Measurements from ENCODE around the gene ZNF662.
A peak's percentile ranks its signal among the peaks of the same experiment; 100 is the strongest.
"Not testable (repeated sequence)": the region's sequence is repeated elsewhere in the genome, so short reads cannot be mapped to it uniquely, and the experiment has no call there.

ZNF662 gene

DNA sequence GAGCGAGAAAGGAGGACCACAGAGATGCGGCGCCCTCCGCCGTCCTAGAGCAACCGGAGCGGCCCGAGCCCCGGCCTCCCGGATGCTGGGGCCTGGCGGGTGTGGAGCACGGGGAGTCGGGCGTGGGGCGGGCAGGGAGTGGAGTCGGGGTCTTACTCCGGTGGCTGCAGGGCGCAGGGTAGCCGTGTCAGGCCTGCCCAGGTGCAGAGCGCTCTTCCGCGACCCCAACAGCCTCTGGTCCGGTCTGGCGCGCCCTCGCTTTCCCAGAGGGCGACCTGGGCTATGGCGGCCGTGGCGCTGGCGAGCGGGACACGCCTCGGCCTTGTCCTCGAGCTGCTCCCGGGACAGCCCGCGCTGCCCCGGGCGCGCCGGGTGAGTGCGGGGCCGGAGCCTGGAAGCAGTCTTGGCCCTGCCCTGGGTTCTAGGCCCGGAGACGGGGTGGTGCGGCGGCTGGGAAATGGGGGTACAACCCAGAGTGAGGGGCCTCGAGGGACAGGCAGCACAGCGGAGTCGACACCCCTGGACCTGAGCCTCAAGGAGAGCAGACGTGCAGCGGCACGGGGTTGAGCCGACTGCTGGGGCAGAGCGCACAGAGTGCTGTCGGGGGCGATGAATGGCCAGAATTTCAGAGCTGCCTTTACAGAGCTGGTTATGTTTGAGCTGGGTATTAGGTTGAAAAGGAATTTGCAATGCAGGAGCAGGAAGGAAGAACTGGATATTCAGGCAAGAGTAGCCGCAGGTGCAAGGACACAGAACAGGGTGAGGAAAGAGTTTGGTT lies at the start of gene ZNF662:
ZNF662 (plus strand) TSS at position 73 of the 778 bp plus-strand sequence. CDS start 1,973 bp downstream, outside the sequence.
- no peak for DNase-seq (ENCODE audit: low read depth)

DNA sequence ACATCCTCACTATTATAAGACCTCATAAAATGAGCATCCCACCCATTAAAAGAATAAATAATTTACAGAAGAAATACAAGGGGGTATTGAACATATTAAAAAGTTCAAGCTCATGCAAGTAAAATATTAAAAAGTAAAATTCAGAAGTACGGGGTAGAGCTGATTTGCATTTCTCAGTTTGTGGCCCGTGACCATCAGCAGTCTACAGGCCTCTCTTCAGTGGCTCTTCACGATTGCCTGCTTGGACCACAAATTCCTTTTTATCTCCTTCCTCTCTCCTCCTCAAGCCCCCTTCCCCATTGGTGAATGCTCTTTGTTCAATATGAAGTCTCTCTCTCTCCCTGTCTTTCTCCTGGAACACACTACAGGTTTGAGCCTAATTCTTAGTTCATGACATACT lies 49.4 kb upstream of the ZNF662 start:
- no peak for DNase-seq (ENCODE audit: low read depth)

DNA sequence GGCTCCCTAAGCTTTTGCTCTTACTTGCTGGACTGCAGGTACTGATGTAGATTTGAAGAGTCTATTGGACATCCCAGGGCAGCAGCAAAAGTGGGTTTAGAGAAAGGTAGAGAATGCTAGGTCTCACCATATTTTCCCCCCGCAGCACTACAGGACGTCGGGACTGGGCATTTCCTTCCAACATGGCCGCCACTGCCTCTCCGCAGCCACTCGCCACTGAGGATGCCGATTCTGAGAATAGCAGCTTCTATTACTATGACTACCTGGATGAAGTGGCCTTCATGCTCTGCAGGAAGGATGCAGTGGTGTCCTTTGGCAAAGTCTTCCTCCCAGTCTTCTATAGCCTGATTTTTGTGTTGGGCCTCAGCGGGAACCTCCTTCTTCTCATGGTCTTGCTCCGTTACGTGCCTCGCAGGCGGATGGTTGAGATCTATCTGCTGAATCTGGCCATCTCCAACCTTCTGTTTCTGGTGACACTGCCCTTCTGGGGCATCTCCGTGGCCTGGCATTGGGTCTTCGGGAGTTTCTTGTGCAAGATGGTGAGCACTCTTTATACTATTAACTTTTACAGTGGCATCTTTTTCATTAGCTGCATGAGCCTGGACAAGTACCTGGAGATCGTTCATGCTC lies 41.5 kb upstream of the ZNF662 start:
- DNase-seq (ENCODE audit: low read depth): no peak

DNA sequence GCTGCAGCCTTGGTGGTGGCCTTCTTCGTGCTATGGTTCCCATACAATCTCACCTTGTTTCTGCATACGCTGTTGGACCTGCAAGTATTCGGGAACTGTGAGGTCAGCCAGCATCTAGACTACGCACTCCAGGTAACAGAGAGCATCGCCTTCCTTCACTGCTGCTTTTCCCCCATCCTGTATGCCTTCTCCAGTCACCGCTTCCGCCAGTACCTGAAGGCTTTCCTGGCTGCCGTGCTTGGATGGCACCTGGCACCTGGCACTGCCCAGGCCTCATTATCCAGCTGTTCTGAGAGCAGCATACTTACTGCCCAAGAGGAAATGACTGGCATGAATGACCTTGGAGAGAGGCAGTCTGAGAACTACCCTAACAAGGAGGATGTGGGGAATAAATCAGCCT lies 40.7 kb upstream of the ZNF662 start:
- no peak for DNase-seq (ENCODE audit: low read depth)

DNA sequence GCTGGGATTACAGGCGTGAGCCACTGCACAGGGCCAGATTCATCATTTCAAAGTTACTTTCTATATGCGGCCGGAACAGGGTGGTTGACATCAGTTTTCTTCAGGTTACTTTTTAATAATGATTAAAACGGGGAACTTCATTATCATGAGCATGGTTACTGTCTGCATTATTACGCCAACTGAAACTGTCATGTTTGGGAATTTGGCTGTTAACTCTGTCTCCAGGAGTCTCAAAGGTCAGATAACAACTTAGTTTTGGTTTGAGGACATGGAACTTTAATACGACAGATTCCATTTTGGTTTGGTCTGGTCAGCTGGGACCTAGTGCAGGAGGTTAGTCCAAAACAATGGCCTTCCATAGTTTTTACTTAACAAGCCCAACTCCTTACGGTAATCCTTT lies 38.8 kb upstream of the ZNF662 start:
- no peak for DNase-seq (ENCODE audit: low read depth)

DNA sequence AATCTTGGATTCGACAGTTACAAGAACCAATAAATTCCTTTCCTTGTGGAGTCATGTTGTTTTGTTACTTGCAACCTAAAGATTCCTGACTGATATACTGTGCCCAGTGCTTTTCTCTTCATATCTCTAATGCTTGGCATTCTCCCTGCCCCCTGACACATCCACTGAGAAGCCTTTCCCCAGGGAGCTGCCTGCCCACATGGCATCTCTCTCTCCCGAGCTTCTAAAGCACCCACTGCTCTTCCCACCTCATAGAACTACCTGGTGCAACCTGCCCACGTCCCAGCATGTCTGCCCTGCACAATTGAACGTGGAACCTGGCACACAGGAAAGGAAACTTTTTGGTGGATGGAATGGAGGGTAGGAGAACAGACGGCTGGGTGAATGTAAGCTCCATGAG lies 37.1 kb upstream of the ZNF662 start:
- no peak for DNase-seq (ENCODE audit: low read depth)

DNA sequence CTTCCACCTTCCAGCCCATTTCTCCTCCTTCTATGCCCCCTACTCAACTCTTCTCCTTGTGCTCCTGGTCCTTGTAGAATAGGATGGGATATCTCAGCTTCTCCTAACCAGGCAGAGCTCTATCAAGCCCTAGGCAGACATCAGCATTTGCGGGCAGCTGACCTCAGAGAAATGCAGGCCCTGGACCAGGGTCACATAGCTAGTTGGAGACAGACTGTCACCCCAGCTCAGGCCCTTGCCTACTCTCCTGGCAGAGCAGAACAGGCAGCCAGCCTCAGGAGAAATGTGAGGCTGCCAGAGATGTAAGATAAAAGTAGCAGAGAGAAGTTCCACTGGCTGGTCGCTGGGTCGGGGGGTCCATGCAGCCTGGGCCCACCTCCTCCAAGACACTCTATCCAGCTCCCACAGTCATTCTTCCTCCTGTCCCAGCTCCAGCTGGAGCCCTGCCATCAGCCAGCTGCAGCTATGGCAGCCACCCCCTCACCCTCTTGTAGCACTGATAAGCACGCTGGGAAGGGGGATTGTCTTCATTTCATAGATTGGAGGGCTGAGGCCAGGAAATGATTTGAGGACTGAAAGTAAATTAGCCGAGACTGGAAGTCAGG lies 34.2 kb upstream of the ZNF662 start:
- DNase-seq (ENCODE audit: low read depth): no peak

DNA sequence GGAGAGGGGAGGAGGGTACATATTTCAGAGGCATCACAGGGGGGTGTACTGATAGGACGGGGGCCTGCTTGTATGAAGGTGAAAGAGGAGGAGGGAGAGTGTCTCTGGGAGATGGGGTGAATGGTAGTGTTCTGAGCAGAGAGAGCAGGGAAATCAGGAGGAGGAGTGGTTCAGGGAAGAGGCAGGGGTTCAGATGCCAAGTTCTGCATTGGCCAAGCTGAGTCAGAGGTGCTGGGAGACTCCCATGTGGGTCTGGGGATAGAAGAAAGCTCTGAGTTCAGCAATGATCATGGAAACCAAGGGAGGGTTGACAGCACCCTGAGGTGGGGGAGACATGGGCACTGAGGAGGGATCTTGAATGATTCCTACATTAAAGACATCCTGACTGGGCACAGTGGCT lies 33.2 kb upstream of the ZNF662 start:
- DNase-seq (ENCODE audit: low read depth): no peak

DNA sequence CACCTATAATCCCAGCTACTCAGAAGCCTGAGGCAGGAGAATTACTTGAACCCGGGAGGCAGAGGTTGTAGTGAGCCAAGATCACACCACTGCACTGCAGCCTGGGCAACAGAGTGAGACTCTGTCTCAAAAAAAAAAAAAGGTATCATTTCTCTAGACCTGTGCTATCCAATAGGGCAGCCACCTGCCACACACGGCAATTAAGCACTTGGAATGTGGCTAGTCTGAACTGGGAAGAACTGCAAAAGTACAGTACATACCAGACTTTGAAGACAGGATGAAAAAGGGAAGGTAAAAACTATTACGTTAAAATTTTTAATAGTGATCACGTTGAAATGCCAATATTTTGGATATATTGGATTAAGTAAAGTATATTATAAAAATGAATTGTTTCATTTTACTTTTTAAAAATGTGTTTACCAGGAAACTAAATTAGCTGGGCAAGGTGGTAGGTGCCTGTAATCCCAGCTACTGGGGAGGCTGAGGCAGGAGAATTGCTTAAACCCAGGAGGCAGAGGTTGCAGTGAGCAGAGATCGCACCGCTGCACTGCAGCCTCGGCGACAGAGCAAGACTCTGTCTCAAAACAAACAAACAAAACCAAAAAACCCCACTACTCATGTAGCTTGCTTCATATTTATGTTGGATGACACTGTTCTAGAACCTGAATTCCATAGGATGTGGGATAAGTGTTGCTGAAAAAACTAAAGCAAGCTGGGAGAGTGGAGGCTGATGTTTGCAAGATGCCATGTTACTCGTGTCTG lies 32.5 kb upstream of the ZNF662 start:
- no peak for DNase-seq (ENCODE audit: low read depth)

DNA sequence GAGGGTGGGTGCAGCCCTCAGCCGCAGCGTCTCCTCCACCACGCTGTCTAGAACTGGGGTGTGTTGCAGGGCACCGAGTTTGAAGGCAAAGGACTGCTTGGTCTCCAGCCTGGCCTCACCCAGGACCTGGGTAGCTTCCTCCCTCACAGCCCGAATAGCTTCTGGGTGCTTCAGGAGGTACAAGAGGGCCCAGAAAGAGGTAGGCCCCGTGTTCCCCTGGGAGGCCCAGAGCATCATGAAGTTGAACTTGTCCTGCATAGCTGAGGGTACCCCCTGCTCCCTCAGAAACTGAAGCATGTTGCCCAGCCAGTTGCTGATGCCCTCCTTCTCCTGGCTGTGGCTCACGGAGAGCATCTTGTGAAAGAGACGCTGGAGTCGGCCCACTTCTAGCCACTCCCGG lies 31.2 kb upstream of the ZNF662 start:
- DNase-seq (ENCODE audit: low read depth): no peak

DNA sequence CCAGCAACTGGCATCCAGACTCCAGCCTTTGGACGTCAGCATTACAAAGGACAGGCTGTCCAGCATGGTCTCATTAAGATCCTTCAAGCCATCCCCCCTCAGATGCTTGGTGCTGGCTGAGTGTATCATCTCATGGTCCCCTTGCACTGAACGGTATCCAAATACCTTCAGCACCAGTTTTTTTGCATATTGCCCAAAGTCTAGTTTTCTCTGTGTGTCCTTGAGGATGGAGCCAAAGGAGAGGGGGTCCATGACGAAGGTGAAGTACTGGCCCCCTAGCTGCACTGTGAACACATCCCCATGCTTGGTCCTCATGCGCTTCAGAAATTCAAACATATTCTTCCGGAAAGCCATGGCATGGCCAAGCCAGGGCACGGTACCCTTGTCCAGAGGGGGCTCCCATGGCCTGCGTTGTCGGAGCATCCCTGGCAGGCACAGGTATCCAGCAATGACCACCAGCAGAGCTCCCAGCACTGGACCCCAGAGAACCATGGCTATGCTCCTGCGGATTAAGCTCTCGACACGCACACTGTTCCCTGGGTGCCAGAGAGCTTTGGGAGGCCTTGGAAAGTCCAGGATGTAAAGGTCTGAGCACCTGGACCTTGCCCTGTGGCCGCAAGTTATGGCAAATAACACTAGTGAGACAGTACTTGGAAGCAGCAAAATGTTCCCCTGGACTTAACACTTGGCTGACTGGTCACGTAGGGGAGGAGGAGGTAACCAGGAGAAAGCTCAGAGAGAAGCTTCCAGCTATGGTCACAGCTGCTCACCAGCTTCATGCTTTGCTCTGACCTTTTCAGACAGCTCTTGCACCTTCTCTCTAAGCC lies 30.4 kb upstream of the ZNF662 start, which contains the start of gene CYP8B1:
CYP8B1 (minus strand) TSS at position 555 of the 827 bp plus-strand sequence; CDS start at position 492, 63 bp downstream.
- no peak for DNase-seq (ENCODE audit: low read depth)

DNA sequence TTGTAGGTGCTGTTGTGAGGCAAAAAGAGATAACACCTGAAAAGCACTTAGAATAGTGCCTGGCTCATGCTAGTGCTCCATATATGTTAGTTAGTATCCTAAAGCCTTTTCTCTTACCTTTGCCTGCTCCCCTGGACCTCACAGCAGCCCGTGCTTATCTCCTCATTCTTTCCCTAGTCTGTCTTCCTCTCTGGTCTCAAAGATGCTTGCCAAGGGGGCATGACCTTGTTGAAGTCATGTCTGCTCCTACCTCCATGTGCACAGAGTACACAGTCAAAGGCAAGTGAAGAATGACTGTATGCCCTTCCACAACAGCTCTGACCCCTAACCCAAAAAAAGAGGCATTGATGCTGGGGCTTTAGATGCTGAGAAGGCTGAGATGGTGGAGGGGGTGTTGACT lies 29.5 kb upstream of the ZNF662 start:
- DNase-seq (ENCODE audit: low read depth): no peak

DNA sequence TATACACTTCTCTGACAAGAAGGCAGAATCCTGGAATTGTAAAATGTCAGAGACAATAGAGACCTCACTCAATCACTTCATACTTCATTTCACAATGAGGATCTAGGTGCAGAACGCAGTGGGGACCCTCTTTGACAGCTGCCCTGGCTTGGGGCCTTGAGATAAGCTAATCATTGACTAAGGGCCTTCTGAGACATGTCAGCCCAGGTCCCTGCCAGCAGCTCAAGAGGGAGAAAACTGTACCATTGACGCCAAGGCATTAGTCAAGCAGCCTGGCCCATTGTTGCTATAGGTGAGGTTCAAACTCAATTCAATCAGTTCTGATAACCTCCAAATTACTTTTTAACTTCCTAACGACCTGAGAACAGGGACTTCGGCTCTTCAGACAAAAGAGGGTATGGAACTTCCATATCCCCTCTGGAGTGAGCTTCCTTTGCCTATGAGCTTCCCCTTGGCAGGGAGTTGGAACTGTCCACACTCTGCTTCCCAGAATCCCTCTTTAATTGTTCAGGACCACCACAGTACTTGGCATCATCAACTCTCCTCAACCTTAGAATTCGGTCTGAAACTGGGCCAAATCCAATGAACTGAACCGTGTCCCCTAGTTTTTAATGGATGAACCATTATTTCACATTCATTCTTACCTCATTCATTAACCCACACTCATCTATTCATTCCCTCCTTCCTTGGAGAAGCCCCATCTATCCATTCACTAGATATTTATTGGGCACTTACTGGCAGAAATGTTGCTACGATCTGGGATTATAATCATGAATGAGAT lies 28.8 kb upstream of the ZNF662 start:
- no peak for DNase-seq (ENCODE audit: low read depth)

DNA sequence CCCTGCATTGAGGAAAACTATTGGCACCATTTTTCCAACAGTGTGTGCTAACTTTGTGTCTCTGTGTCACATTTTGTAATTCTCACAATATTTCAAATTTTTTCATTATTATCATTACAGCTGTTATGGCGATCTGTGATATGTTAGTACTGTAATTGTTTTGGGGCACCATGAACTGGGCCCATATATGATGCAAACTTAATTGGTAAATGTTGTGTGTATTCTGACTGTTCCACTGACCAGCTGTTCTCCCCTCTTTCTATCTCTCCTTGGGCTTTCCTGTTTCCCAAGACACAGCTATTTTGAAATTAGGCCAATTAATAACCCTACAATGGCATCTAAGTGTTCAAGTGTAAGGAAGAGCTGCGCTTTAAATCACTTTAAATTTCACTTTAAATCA lies 28.1 kb upstream of the ZNF662 start:
- no peak for DNase-seq (ENCODE audit: low read depth)

DNA sequence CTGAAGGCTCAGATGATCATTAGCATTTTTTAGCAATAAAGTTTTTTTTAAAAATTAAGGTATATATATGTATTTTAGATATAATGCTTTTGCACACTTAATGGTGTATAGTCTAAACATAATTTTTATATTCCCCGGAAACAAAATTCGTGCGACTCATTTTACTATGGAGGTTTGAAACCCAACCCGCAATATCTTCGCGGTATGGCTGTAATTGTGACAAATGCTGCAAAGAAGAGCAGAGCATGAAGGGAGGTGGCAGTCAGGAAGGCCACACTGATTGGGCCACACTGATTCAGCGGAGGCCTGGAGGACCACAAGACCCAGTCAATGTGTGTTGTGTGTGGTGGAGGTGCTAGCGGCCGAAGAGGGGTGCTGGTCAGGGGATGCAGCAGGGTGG lies 25.8 kb upstream of the ZNF662 start:
- no peak for DNase-seq (ENCODE audit: low read depth)

DNA sequence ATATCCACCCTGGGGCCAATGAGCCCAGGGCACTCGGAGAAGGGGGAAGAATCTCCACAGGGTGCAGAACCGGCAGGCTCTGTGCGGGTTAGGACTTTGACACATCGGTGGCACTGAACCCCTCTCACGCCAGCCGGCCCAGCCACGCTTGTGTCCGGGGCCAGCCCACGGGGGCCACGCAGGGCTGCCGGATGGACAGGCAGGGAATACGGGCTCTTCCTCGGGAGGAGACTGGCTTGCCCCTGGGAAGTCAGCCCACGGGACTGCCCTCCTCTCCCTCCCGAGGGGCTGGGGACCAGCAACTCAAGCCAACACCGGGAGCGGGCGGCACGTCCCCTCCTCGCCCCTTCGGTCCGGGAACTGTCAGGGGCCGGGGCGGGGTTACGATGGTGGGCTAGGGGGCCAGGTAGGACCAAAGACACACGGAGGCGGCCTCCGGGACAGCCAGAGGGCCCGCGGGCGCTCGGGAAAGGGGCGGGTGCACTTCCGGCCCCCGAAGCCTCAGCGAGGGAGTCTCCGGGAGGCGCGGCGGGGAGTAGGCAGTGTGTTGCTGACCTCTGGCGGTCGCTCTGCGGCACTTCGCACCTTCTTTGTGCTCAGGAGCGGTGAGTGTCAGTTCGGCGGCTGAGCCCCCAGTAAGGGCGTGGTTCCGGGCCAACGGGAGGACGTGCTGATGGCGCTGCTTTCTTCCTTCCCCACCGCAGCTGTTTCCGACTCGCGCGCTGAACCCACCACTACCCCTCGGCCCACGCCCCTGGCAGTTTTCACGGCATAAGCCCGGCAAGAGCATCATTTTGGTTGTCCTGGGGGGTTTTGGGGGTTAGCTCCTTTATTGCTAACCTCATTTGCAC lies 25.1 kb upstream of the ZNF662 start:
- peak; percentile 78 for DNase-seq (ENCODE audit: low read depth)

DNA sequence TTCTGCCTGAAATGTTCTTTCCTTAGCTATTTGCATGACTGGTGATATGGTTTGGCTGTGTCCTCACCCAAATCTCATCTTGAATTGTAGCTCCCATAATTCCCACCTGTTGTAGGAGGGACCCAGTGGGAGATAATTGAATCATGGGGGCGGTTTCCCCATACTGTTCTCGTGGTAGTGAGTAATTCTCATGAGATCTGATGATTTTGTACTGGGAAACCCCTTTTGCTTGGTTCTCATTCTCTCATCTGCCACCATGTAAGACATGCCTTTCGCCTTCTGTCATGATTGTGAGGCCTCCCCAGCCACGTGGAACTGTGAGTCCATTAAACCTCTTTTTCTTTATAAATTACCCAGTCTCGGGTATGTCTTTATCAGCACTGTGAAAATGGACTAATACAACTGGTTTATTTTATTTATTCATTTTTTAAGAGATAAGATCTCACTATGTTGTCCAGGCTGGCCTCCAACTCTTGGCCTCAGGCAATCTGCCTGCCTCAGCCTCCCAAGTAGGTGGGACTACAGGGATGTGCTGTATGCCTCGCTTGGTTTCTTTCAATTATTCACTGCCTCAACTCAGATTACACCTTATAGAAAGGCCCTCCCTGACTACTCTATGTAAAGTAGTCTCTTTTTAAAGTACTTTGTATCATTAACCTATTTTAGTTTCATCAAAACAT lies 22.6 kb upstream of the ZNF662 start:
- not testable (repeated sequence) for DNase-seq (ENCODE audit: low read depth)

DNA sequence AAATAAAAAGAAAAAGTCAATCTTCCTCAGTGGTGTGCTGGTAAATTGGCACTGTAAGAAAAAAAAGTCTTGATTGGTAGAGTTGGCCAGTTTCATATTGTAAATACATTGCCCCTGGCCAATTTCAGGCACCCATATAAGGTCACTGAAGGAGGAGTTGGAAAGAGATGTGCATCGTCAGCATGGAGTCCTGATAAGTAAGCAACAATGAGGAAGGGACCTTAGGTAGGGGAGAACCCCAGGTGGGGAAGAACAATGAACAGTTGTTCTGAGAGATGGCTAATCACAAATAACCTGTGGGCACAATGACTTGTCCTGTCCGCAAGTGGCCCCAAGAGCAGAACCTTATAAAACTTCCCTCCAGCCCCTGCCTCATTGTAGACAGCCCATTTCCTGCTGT lies 21.6 kb upstream of the ZNF662 start:
- no peak for DNase-seq (ENCODE audit: low read depth)

DNA sequence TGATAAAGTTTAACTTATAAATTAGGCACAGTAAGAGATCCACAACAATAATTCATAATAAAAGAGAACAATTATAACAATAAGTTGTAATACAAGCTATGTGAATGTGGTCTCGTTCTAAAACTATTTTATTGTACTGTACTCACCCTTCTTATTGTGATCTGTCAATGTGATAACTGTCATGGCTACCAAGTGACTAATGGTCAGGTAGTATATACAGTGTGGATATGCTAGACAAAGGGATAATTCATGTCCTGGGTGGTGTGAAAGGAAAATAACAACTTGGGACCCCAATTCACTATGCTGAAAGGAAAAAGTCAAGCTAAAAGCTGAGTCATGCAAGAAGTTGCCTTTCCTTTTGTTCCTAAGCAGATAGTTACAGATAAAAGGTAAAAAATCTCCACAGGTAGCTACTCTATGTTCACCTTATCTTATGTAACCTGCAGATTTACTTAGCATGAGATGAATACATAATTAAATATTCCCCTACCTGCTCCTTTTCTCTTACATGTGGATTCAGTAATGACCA lies 19.6 kb upstream of the ZNF662 start:
- no peak for DNase-seq (ENCODE audit: low read depth)
